ENCODE measurements around the gene ZCCHC14.

- no peak for TF ChIP-seq USF2 (IDR thresholded peaks at IDR 0.05; ENCODE audit: borderline replicate concordance, low read depth, low read length)
- no peak for TF ChIP-seq ZNF274 (IDR thresholded peaks at IDR 0.05; ENCODE audit: insufficient read depth, insufficient read length)
- no peak for TF ChIP-seq RAD21 (IDR thresholded peaks at IDR 0.05; ENCODE audit: insufficient read depth, low read depth, low read length)
- no peak for TF ChIP-seq FOXK2 (IDR thresholded peaks at IDR 0.05)
- no peak for TF ChIP-seq EZH2 (IDR thresholded peaks at IDR 0.05; ENCODE audit: borderline replicate concordance, control insufficient read depth, low read depth, low read length)
- no peak for TF ChIP-seq CHD4 (IDR thresholded peaks at IDR 0.05)
- TF ChIP-seq ZNF24 (IDR thresholded peaks at IDR 0.05): no peak
- no peak for TF ChIP-seq CTCF (IDR thresholded peaks at IDR 0.05 in 2 of 3, conservative IDR thresholded peaks at IDR 0.05 in 1 of 3; ENCODE audit: control insufficient read depth in 2 of 3, extremely low read depth in 1 of 3, insufficient read depth in 1 of 3, low read depth in 3 of 3, low read length in 3 of 3)
These were observed 134.1 kb downstream of the ZCCHC14 start for GRCh38 chr16:87358696-87359095.
